Left renal pelvis (tissue), 4 donors: Measurements from ENCODE around the gene ADAMTS17. TPM values are rescaled to one million over a fixed set of nuclear protein-coding genes. Genes with fewer than 3 reads are reported as not detected.
"Not testable (repeated sequence)": the region's sequence is repeated elsewhere in the genome, so short reads cannot be mapped to it uniquely, and the experiment has no call there.

Experiments
- DNase-seq, 4 donors: peaks; one replicate each; pipeline ENCODE4 v3.0.0-alpha.2; 2013; ENCODE audit warnings: low read depth in 4 of 4, low spot score in 3 of 4
- polyA plus RNA-seq, 4 donors: library from polyadenylated mRNA; unstranded; fragments of 120-200 nt; gene quantifications; one replicate each; pipeline ENCODE4 v1.2.1, GENCODE V29; 2013; ENCODE audit not compliant: insufficient read length in 4 of 4

The ADAMTS17 gene
- polyA plus RNA-seq, 4 donors = 1.5 to 6.3 (median 2.0) TPM

DNA sequence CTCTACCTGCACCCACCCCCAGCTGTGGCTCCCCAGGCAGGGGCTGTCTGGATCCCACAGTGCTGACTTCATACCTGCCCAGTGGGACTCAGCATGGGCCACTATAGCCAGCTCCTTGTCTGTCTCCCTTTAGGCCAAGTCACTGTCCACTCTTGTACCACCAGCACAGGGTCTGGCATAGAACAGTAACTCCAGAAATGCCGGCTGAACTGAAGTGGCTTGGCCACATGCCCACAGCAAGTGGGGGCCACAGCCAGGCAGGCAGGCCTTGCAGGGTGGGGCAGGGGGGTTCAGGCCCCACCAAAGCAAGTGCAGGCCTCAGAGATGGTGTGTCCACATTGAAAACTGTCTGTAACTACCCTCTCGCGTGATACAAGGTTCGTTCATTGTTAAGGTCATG lies 355.9 kb downstream of the ADAMTS17 start:
- no peak for DNase-seq

DNA sequence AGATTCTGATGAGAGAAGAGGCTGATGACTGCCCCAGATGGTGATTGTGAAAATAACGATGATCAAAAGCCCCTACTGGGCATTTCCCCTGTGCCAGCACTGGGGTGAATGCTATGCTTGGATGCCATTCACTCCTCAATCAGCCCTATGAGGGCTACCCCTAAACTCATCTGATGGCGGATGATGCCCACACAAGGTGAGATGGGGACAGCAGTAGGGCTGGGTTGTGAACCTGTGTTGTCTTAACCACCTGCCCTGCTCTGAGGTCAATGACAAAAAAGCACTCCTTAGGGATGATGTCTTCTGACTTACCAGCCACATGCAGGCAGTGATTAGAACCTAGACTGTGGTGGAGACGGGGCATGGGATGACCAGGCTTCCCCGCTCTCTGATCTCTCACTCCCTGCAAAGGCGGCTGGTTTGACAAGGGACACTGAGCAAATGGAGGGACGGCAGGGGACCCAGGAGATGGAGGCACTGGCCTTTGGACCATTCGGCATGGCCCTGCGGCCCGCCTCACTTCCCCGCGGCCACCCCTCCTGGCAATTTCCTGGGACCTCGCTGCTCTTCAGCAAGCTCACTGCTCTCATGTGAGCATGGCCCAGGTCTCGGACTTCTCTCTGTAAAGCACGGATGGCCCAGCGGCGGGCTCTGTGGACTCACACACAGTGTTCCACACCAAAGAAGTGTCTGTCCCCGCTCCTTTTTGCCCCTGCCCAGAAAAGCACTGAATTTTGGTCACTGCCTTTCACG lies 357.1 kb downstream of the ADAMTS17 start:
- no peak for DNase-seq

GRCh38 chr15:99983886-99984286 lies 357.9 kb downstream of the ADAMTS17 start:
- no peak for DNase-seq

- DNase-seq = peak in 1 of 4 donors; percentile 41
Observed at GRCh38 chr15:99983171-99983885, 358.4 kb downstream of the ADAMTS17 start.

- no peak for DNase-seq
Observed at GRCh38 chr15:99982662-99983061, 359.1 kb downstream of the ADAMTS17 start.

- no peak for DNase-seq
Observed at GRCh38 chr15:99981839-99982658, 359.7 kb downstream of the ADAMTS17 start.

GRCh38 chr15:99981191-99981647 lies 360.6 kb downstream of the ADAMTS17 start:
- no peak for DNase-seq

- DNase-seq = no peak
Observed at GRCh38 chr15:99980752-99981151, 361.0 kb downstream of the ADAMTS17 start.

GRCh38 chr15:99979886-99980285 lies 361.9 kb downstream of the ADAMTS17 start:
- DNase-seq = not testable (repeated sequence)

DNA sequence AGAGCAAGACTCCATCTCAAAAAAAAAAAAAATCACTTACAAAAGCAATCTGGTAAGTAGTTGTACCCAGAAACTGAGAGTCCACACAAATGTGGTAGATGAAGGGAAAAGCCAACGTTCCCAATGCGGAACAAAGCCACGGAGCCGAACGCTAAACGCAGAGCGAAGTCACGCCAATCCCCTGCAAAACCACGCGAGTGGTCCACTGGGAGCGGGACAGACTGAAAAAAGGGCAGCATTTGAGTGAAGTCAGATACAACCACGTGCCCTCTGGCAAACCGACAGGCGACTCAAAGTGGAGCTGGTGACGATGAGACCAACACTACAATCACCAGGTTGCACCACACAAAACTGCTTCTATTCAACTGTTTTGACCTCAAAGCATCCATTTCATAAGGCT lies 362.4 kb downstream of the ADAMTS17 start:
- DNase-seq = no peak

- DNase-seq = no peak
Observed at GRCh38 chr15:99978426-99978825, 363.3 kb downstream of the ADAMTS17 start.

DNA sequence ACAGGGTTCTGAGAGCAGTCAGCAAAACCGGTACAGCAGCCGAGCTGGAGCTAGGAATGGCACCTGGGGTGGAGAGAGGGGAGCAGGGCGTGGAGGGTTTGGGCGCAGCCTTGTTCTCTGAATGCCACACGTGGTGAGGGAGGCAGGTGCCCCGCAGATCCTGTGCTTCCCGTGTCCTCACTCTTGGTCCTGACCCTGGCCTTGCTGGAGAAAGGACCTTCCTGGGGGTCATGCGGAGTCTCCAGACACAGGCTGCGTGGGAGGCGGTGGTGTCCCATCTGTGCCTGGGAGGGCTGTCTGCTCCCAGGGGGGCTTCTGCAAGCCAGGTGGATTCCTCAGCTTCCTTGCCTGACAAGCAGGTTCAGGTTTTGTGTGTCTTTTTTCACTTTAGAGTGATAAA lies 363.8 kb downstream of the ADAMTS17 start:
- DNase-seq = no peak

- DNase-seq = no peak
Observed at GRCh38 chr15:99976811-99977271, 364.9 kb downstream of the ADAMTS17 start.

DNA sequence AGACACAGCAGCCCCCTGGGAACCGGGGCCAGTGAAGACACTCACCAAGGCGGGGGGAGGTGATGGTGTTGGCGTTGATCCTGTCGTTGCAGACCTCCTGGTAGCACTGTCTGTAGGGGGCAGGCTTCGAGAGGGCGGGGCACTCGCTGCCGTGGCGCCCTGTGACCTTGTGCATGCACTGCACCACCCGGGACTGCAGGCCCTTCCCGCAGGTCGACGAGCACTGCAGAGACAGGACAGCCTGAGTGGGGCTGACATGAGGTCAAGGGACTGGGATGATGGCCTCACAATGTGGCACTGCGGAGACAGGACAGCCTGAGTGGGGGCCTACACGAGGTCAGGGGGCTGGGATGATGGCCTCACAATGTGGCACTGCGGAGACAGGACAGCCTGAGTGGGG lies 365.8 kb downstream of the ADAMTS17 start:
- no peak for DNase-seq

GRCh38 chr15:99974246-99974645 lies 367.5 kb downstream of the ADAMTS17 start:
- no peak for DNase-seq

DNA sequence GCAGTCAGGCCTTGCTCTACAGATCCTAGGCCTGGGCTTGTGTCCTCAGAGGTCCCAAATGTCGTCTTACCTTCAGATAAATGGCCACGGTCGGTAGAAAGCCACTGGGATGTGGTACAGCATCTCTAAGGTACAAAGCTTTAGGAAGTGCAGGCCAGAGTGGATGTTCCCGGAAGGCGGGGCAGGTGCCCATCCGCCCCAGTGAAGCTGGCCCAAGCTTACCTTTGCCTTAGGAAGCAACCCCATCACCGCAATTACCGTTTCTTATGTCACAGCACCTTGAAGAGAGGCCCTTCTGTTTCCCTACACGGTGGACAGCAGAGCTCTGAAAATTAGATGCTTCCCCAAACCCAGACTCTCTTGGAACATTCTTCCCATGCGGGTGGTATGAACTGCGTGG lies 368.4 kb downstream of the ADAMTS17 start:
- DNase-seq = no peak

DNA sequence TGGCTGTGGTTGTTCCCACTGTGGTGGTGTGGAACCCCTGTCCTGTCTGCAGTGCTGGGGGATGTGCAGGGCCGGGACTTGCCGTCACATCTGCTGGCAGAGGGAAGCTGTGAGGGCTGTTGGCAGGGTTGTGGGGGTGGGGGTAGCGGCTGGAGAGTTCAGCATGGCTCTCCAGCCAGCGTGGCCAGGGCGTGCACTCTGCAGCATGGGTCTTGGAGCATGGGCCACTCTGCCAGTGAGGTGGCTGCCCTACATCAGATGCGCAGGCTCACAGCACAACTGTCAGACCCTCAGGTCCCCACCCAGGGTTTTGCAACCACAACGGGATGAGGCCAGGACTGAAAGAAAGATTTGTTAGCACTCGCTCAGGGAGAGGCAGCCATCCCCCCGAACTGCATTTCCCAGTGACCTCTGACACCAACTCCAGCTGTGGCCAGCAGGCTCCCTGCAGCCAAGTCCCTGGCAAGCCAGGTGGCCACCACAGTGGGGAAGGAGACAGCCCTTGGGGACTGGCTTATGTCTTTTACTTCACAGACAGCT lies 370.8 kb downstream of the ADAMTS17 start:
- no peak for DNase-seq

DNA sequence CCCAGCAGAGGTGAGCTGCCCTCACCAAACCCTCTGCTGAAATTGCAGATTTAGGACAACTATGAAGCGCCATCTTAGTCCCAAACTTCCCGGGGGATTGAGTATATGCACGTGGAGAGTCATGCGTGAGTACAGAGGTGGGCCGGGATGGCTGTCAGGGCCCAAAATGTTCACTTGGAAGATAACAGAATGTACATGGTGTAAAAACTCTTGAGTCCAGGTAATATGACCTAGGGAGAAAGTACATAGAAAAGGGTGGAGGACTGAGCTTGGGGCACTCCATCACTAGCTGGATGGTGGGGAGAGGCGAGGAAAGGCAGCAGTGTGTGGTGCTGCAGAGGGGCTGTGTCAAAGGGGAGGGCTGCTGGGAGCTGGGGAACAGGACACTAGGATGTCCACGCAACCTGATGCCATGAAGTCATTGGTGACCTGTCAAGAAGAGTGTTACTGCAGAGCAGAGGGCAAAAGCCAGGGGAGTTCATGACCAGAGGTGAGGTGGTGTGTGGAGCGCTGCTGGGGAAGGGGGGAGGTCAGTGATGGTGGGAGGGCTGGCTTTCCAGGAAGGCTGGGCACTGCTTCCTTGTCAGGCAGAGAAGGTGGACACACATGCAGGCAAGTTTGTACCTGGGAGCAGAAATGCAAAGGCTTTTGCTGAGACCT lies 372.4 kb downstream of the ADAMTS17 start:
- no peak for DNase-seq

GRCh38 chr15:99967841-99968371 lies 373.9 kb downstream of the ADAMTS17 start:
- no peak for DNase-seq

- DNase-seq = no peak
Observed at GRCh38 chr15:99966815-99967214, 375.0 kb downstream of the ADAMTS17 start.
